Suprapubic skin (tissue), 4 donors: ENCODE results near the gene KIZ.

Experiments
- POLR2A ChIP-seq, 2 donors: fragments of 450-650 bp; IDR thresholded peaks; one replicate each; pipeline ENCODE4 v1.6.1; 2017; ENCODE audit warnings: antibody characterized with exemption in 2 of 2, mild to moderate bottlenecking in 2 of 2, moderate library complexity in 2 of 2
- POLR2AphosphoS5 ChIP-seq, 3 donors: sonication (generic); formaldehyde crosslinking; IDR thresholded peaks; one replicate each; pipeline ENCODE4 v1.6.1; 2017; ENCODE audit warnings: antibody characterized with exemption in 3 of 3
- TF ChIP-seq, protein P1 (sequence below), 2 donors: fragments of 200-600 bp in 1 of 2; fragments of 450-650 bp in 1 of 2; sonication (generic) in 1 of 2; IDR thresholded peaks; one replicate each; pipeline ENCODE4 v1.5.1; 2016 to 2019; ENCODE audit warnings: antibody characterized with exemption in 2 of 2, mild to moderate bottlenecking in 1 of 2, moderate library complexity in 1 of 2

DNA sequence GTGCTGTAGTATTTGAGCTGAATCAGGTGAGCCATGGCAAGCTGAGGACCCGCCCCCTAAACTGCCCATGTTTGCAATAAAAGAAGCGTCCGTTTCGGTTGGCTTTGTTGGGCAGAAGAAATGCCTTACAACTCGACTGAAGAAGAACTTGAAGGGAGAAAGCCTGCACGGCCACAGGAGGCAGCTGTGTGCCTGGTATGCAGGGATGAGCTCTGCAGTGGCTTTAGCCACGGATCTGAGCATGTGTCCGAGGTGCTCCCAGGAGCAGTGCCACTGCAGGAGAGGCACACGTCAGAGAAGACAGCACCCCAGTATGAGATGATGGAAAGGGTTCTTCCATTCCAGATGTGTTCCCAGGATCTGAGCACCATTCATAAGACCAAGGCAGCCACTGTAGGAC lies 23.5 kb downstream of the KIZ start:
- TF ChIP-seq, protein P1, sequence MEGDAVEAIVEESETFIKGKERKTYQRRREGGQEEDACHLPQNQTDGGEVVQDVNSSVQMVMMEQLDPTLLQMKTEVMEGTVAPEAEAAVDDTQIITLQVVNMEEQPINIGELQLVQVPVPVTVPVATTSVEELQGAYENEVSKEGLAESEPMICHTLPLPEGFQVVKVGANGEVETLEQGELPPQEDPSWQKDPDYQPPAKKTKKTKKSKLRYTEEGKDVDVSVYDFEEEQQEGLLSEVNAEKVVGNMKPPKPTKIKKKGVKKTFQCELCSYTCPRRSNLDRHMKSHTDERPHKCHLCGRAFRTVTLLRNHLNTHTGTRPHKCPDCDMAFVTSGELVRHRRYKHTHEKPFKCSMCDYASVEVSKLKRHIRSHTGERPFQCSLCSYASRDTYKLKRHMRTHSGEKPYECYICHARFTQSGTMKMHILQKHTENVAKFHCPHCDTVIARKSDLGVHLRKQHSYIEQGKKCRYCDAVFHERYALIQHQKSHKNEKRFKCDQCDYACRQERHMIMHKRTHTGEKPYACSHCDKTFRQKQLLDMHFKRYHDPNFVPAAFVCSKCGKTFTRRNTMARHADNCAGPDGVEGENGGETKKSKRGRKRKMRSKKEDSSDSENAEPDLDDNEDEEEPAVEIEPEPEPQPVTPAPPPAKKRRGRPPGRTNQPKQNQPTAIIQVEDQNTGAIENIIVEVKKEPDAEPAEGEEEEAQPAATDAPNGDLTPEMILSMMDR (IDR thresholded peaks at IDR 0.05): no peak
- TF ChIP-seq POLR2A (IDR thresholded peaks at IDR 0.05): no peak
- TF ChIP-seq POLR2AphosphoS5 (IDR thresholded peaks at IDR 0.05): no peak
